Omental fat pad (tissue), 4 donors: ENCODE results near the gene RETREG2. TPM values are rescaled to one million over a fixed set of nuclear protein-coding genes. Genes with fewer than 3 reads are reported as not detected.

Experiments used
- ATAC-seq: fragments of 150-250 bp; one replicate; pipeline ENCODE4 v1.9.1; 2016; ENCODE audit warnings: mild to moderate bottlenecking, moderate library complexity; ENCODE audit not compliant: low FRiP score
- DNase-seq: peaks from one replicate; pipeline ENCODE4 v3.0.0-alpha.2; 2019; ENCODE audit warnings: low spot score
- CTCF ChIP-seq, 3 donors: fragments of 450-650 bp; IDR thresholded peaks; one replicate each; pipeline ENCODE4 v1.5.1; 2016 to 2017; ENCODE audit warnings: antibody characterized with exemption in 3 of 3, mild to moderate bottlenecking in 3 of 3, moderate library complexity in 2 of 3
- total RNA-seq, 4 donors: library from RNA; depleted of rRNA; stranded (reverse); fragments of >200 nt; gene quantifications; one replicate each; pipeline ENCODE4 v1.1.0, GENCODE V29; 2016

Gene RETREG2
- total RNA-seq, 4 donors from 2014 or later = 48.5 to 73.9 (median 57.7) TPM

- DNase-seq = no peak
- TF ChIP-seq CTCF (IDR thresholded peaks at IDR 0.05) = no peak
- ATAC-seq = peak; percentile 36
These were observed 52.0 kb downstream of the RETREG2 start for GRCh38 chr2:219230059-219230540.

- ATAC-seq (no peak), DNase-seq (no peak)
- no peak for TF ChIP-seq CTCF (IDR thresholded peaks at IDR 0.05)
These were observed 56.3 kb downstream of the RETREG2 start for GRCh38 chr2:219234331-219234730.

Other genes starting within 250 kb of the RETREG2 start
- not detected for gene CDK5R2, start 218.6 kb upstream of the RETREG2 start, total RNA-seq
- not detected for gene FEV, start 193.1 kb upstream of the RETREG2 start, total RNA-seq
- not detected for gene CRYBA2, start 184.9 kb upstream of the RETREG2 start, total RNA-seq
- under 1 TPM in 1 of 4 donors, not detected in 3; 0.19 TPM for gene CFAP65, start 136.8 kb upstream of the RETREG2 start, total RNA-seq
- gene IHH, start 117.4 kb upstream of the RETREG2 start, total RNA-seq = under 1 TPM in 1 of 4 donors, not detected in 3; 0.48 TPM
- 10 to 100 TPM; 13.8 to 23.2 (median 17.5) TPM for gene NHEJ1, start 17.5 kb upstream of the RETREG2 start, total RNA-seq
- 1 to 10 TPM; 1.0 to 2.7 (median 1.2) TPM for gene SLC23A3, start 8.2 kb upstream of the RETREG2 start, total RNA-seq
- 10 to 100 TPM; 37.0 to 77.2 (median 43.0) TPM for gene CNPPD1, start 1.4 kb upstream of the RETREG2 start, total RNA-seq
- gene ZFAND2B, start 28.5 kb downstream of the RETREG2 start, total RNA-seq = 10 to 100 TPM; 25.1 to 57.1 (median 40.1) TPM
- 10 to 100 TPM; 24.1 to 35.6 (median 28.8) TPM for gene ABCB6, start 40.7 kb downstream of the RETREG2 start, total RNA-seq
- gene ATG9A, start 51.4 kb downstream of the RETREG2 start, total RNA-seq = 10 to 100 TPM; 24.4 to 52.2 (median 38.6) TPM
- 10 to 100 TPM; 13.5 to 77.4 (median 22.7) TPM for gene ANKZF1, start 51.5 kb downstream of the RETREG2 start, total RNA-seq
- gene GLB1L, start 67.2 kb downstream of the RETREG2 start, total RNA-seq = 10 to 100 TPM in 3 of 4 donors, 1 to 10 TPM in 1; 9.0 to 21.9 (median 12.3) TPM
- 10 to 100 TPM in 3 of 4 donors, 1 to 10 TPM in 1; 9.8 to 18.9 (median 12.5) TPM for gene STK16, start 67.2 kb downstream of the RETREG2 start, total RNA-seq
- gene TUBA4B, start 75.0 kb downstream of the RETREG2 start, total RNA-seq = not detected
- 10 to 100 TPM; 26.9 to 74.0 (median 50.3) TPM for gene TUBA4A, start 75.6 kb downstream of the RETREG2 start, total RNA-seq
- gene DNAJB2, start 101.1 kb downstream of the RETREG2 start, total RNA-seq = 10 to 100 TPM; 27.5 to 56.6 (median 46.8) TPM
- gene PTPRN, start 131.1 kb downstream of the RETREG2 start, total RNA-seq = 1 to 10 TPM in 1 of 4 donors, under 1 TPM in 1, not detected in 2; 0.12 to 1.0 TPM
- gene RESP18, start 154.5 kb downstream of the RETREG2 start, total RNA-seq = not detected
- 10 to 100 TPM; 58.4 to 97.4 (median 85.7) TPM for gene DNPEP, start 209.6 kb downstream of the RETREG2 start, total RNA-seq
- gene DES, start 240.1 kb downstream of the RETREG2 start, total RNA-seq = 100 to 1,000 TPM in 3 of 4 donors, 10 to 100 TPM in 1; 39.4 to 292 (median 182) TPM